ENCODE data around the gene UBL7. TPM values are rescaled to one million over a fixed set of nuclear protein-coding genes. Genes with fewer than 3 reads are reported as not detected.
A peak's percentile ranks its signal among the peaks of the same experiment; 100 is the strongest.

Gene UBL7
- total RNA-seq, 1 donor from 2014 or later: 40.2 TPM

DNA sequence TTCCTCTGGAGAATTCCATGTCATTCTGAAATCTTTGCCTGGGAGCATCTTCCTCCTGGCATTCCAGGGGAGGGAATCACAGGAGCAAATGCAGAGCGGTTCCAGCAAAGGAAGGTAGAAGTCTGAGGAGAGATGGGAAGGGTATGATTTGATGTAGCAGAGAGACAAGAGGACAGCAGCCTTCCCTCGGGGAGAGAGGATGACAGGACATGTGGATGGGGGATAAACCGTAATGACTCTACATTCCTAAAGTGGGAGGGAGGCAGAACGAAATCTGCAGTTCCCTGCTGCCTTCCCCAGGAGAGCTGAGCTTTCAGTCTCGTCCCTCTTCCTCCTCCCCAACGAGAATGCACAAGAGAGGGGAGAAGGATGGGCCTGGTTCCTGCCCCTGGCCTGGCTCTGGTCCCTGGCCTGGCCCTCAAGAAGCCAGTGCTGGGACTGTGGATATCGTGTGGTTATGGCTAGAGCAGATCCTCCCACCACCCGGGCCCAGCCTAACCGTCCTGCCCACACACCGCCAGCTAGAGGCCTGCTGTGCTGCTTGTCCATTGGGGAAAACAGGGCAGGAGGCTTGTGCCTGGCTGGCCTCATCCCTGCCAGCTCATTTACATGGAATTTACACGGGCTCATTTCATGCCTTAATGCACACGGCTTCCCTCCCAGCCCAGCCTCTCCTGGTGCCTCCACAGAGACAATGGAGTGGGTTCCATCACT, 53.8 kb downstream of the UBL7 start:
- H3K36me3 ChIP-seq: no peaks in the 10 kb centered on the region
- intact Hi-C loops (cut with DNase I): no loop called here
- DNase-seq (no peak), ATAC-seq (peak in 1 of 2 donors; percentile 22)
- no peak for TF ChIP-seq CTCF (IDR thresholded peaks at IDR 0.05)
- H3K27ac ChIP-seq: no peak overlapping the region
- H3K9me3 ChIP-seq: no peaks in the 10 kb centered on the region
- H3K4me3 ChIP-seq: no peak overlapping the region
- H3K27me3 ChIP-seq (ENCODE audit: low read depth): no peaks in the 10 kb centered on the region
- peaks cover 17% of the 10 kb centered on the region for H3K4me1 ChIP-seq

DNA sequence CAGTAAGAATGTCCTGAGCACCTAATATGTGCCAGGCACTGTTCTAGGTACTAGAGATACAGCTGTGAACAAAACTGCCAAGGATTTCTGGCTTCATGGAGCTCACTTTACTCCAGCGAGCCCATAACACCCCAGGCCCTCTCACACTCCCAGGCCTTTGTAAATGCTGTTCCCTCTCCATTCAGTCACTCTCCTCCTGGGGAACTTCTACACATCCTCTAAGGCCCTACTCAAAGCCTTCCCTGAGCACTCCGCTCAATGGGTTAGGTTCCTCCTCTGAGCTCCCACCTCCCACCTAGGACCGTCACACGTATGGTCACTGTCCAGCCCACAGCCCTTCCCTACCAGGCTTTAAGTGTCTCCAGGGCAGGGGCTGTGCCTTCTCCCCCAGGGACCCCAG, 54.4 kb downstream of the UBL7 start:
- DNase-seq: no peak

DNA sequence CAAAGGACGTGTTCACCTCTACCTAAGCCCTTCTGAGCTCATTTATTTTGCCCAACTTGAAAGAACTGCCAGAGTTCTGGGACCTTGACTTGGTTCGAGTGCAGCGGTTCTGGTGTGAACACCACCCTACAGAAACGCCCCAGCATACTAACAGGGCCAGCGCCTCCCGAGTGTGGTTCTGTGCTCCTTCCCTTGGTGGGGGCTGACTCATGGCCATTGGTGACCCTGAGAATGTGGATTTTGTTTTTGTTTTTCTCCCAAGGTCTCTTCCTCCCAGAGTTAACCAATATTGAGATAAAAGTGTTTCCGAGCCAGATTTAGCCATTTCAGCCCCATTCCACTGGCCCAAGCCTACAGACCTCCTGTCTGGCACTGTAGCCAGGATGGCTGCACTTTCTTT, 55.1 kb downstream of the UBL7 start:
- ATAC-seq: no peak
- Histone ChIP-seq H3K36me3 (no peaks in the 10 kb centered on the region), H3K4me1 (peaks cover 27% of the 10 kb centered on the region), H3K9me3 (no peaks in the 10 kb centered on the region), H3K4me3 (no peak overlapping the region), H3K27ac (no peak overlapping the region), H3K27me3 (ENCODE audit: low read depth) (peaks cover 6% of the 10 kb centered on the region)
- no peak for TF ChIP-seq CTCF (IDR thresholded peaks at IDR 0.05)
- intact Hi-C loops (cut with DNase I): no loop called here
- no peak for DNase-seq

More for the DNA sequence above, 54.4 kb downstream of the UBL7 start:
- H3K36me3 ChIP-seq: no peaks in the 10 kb centered on the region
- no peak for TF ChIP-seq CTCF (IDR thresholded peaks at IDR 0.05)
- no peaks in the 10 kb centered on the region for H3K9me3 ChIP-seq
- H3K27me3 ChIP-seq (ENCODE audit: low read depth): peaks cover 5% of the 10 kb centered on the region
- peaks cover 20% of the 10 kb centered on the region for H3K4me1 ChIP-seq
- no peak overlapping the region for H3K27ac ChIP-seq
- no peak overlapping the region for H3K4me3 ChIP-seq
- intact Hi-C loops (cut with DNase I): no loop called here
- no peak for ATAC-seq

DNA sequence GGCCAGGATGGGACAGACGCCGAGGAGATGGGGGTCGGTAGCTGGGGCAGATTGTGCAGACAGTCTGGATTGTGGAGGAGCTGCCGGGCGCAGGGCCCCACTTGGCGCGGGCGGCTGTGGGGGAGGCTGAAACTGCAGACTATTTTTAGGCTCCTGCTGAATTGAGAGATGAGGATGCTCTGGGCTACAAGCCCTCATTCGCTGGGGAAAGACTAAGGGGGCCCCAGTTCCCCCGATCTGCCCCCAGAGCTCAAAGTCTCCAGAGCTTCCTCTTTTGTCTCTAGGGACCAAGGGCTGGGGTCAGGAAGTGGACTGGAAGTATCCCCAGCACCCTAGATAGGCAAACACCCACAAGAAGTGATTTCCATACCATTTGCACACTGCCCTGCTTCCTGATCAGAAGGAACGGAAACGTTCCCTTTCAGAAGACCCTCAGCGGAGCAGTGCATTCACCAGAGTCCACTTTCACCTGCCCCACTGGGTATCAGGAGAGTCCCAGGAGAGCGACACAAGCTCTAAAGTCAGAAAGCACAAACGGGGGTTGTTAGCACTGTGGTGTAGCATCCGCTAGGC, 56.9 kb downstream of the UBL7 start:
- intact Hi-C loops (cut with DNase I): no loop called here
- H3K4me1 ChIP-seq: peaks cover 39% of the 10 kb centered on the region
- no peaks in the 10 kb centered on the region for H3K9me3 ChIP-seq
- no peaks in the 10 kb centered on the region for H3K36me3 ChIP-seq
- no peak for ATAC-seq
- TF ChIP-seq CTCF (IDR thresholded peaks at IDR 0.05): no peak
- no peak for DNase-seq
- no peak overlapping the region for H3K27ac ChIP-seq
- peaks cover 6% of the 10 kb centered on the region for H3K27me3 ChIP-seq (ENCODE audit: low read depth)
- H3K4me3 ChIP-seq: no peak overlapping the region

GRCh38 chr15:74403588-74403919, 57.4 kb downstream of the UBL7 start:
- DNase-seq (no peak), ATAC-seq (no peak)
- no peaks in the 10 kb centered on the region for H3K36me3 ChIP-seq
- H3K27ac ChIP-seq: no peak overlapping the region
- H3K4me1 ChIP-seq: peaks cover 39% of the 10 kb centered on the region
- H3K9me3 ChIP-seq: no peaks in the 10 kb centered on the region
- H3K27me3 ChIP-seq (ENCODE audit: low read depth): peaks cover 6% of the 10 kb centered on the region
- TF ChIP-seq CTCF (IDR thresholded peaks at IDR 0.05): no peak
- H3K4me3 ChIP-seq: no peak overlapping the region
- intact Hi-C loops (cut with DNase I): no loop called here

Measured in lower lobe of right lung (tissue), 2 donors.